A673 (cell line): ENCODE measurements around the gene IARS2. TPM values are rescaled to one million over a fixed set of nuclear protein-coding genes. Genes with fewer than 3 reads are reported as not detected.

ENCODE experiments used
- BruUV-seq: library from RNA; stranded (reverse); fragments of 400-500 nt; replicated peaks from 2 replicates; lab custom pipeline; 2021; lab: Mats Ljungman, UMichigan
- CTCF ChIA-PET: fragments of 300-600 bp; sonication (Branson Sonifier 250); formaldehyde crosslinking; loops from one replicate; lab custom pipeline; 2022; ENCODE audit warnings: antibody characterized with exemption; lab: Charles Lee
- POLR2A ChIA-PET: fragments of 300-600 bp; sonication (Branson Sonifier 250); formaldehyde crosslinking; loops from one replicate; lab custom pipeline; 2022; ENCODE audit warnings: antibody characterized with exemption; ENCODE audit not compliant: low non-redundant PET; lab: Charles Lee
- DNase-seq: peaks from one replicate; pipeline ENCODE4 v3.0.0-alpha.2; 2015; ENCODE audit warnings: low spot score
- H3K27ac ChIP-seq: fragments of 200-600 bp; sonication (generic); 2 replicates; pipeline ENCODE4 v1.5.1; 2016; ENCODE audit warnings: mixed run types, low read depth, mild to moderate bottlenecking, mixed read lengths, antibody characterized with exemption, low read length; ENCODE audit not compliant: poor library complexity, severe bottlenecking
- H3K27me3 ChIP-seq: fragments of 200-600 bp; sonication (generic); replicated peaks from 2 replicates; pipeline ENCODE4 v1.6.1; 2017; ENCODE audit warnings: mixed run types, low read depth, mild to moderate bottlenecking, mixed read lengths, antibody characterized with exemption, low read length; ENCODE audit not compliant: insufficient read depth, poor library complexity
- H3K36me3 ChIP-seq: fragments of 200-600 bp; sonication (generic); 2 replicates; pipeline ENCODE4 v1.6.1; 2016; ENCODE audit warnings: mixed run types, mild to moderate bottlenecking, mixed read lengths, antibody characterized with exemption, low read length; ENCODE audit not compliant: insufficient read depth, poor library complexity, severe bottlenecking
- H3K4me1 ChIP-seq: fragments of 200-600 bp; sonication (generic); 2 replicates; pipeline ENCODE4 v1.6.1; 2017; ENCODE audit warnings: mixed run types, mild to moderate bottlenecking, mixed read lengths, antibody characterized with exemption, low read length; ENCODE audit not compliant: insufficient read depth, poor library complexity, severe bottlenecking
- H3K4me3 ChIP-seq: fragments of 200-600 bp; sonication (generic); 2 replicates; pipeline ENCODE4 v1.5.1; 2016; ENCODE audit warnings: low read depth, mixed run types, mild to moderate bottlenecking, mixed read lengths, low read length; ENCODE audit not compliant: poor library complexity, severe bottlenecking
- H3K9me3 ChIP-seq: fragments of 200-600 bp; sonication (generic); 2 replicates; pipeline ENCODE4 v1.6.1; 2016; ENCODE audit warnings: mixed run types, low read depth, mild to moderate bottlenecking, mixed read lengths, antibody characterized with exemption, low read length; ENCODE audit not compliant: poor library complexity, severe bottlenecking
- CTCF ChIP-seq: fragments of 300-800, 200-600 bp; sonication (generic); conservative IDR thresholded peaks from 2 replicates; pipeline ENCODE4 v1.5.1; 2017; ENCODE audit warnings: low read depth, mild to moderate bottlenecking, antibody characterized with exemption, low read length, moderate library complexity, mixed read lengths
- EZH2 ChIP-seq: fragments of 200-600 bp; sonication (generic); IDR thresholded peaks from 2 replicates; pipeline ENCODE4 v1.6.1; 2017; ENCODE audit warnings: borderline replicate concordance, low read depth, mild to moderate bottlenecking, mixed read lengths, antibody characterized with exemption, low read length; ENCODE audit not compliant: poor library complexity, severe bottlenecking
- intact Hi-C: fragments of 100-400 bp; cut with micrococcal nuclease; formaldehyde crosslinking; loops from one replicate; pipeline ENCODE4 v1.10.0; 2022; ENCODE audit not compliant: unreplicated experiment
- total RNA-seq: library from RNA; stranded (reverse); gene quantifications from 2 replicates; pipeline ENCODE4 v1.2.3, GENCODE V29; 2021

The IARS2 gene
- total RNA-seq, 1 experiment from 2014 or later: 80.5 TPM

GRCh38 chr1:220186752-220187151 lies 92.8 kb downstream of the IARS2 start:
- no peak for DNase-seq
- H3K27me3 ChIP-seq: no peaks in the 10 kb centered on the region
- no peak overlapping the region for H3K4me3 ChIP-seq
- no peaks in the 10 kb centered on the region for H3K4me1 ChIP-seq
- TF ChIP-seq EZH2: no peak
- H3K27ac ChIP-seq: no peak overlapping the region
- CTCF ChIA-PET: no interaction called here
- POLR2A ChIA-PET: no interaction called here
- H3K36me3 ChIP-seq: peaks cover 20% of the 10 kb centered on the region
- no peaks in the 10 kb centered on the region for H3K9me3 ChIP-seq
- BruUV-seq: no TSS peak
- intact Hi-C loops: no loop called here

- no peak overlapping the region for H3K27ac ChIP-seq
- H3K4me3 ChIP-seq: no peak overlapping the region
- intact Hi-C loops: no loop called here
- H3K27me3 ChIP-seq: no peaks in the 10 kb centered on the region
- POLR2A ChIA-PET: no interaction called here
- peaks cover 27% of the 10 kb centered on the region for H3K36me3 ChIP-seq
- H3K9me3 ChIP-seq: no peaks in the 10 kb centered on the region
- BruUV-seq: no TSS peak
- no peaks in the 10 kb centered on the region for H3K4me1 ChIP-seq
- CTCF ChIA-PET: no interaction called here
- no peak for TF ChIP-seq EZH2
- TF ChIP-seq CTCF: no peak
- DNase-seq: no peak
Observed at GRCh38 chr1:220188538-220188937, 94.6 kb downstream of the IARS2 start.

- Histone ChIP-seq H3K27me3 (no peaks in the 10 kb centered on the region), H3K4me3 (no peak overlapping the region), H3K27ac (no peak overlapping the region), H3K4me1 (no peaks in the 10 kb centered on the region), H3K9me3 (no peaks in the 10 kb centered on the region), H3K36me3 (peaks cover 39% of the 10 kb centered on the region)
- intact Hi-C loops: loop anchor here (5.0 kb wide), 1 partner anchor 587 kb away; no protein-coding TSS in a partner anchor
- POLR2A ChIA-PET: no interaction called here
- CTCF ChIA-PET: interaction anchor here (0.5 to 1.2 kb wide), 3 partner anchors 78 to 587 kb away, joined by 4 to 14 read pairs (median 5); no protein-coding TSS in a partner anchor
- DNase-seq: peak; percentile 53
- no TSS peak for BruUV-seq
- TF ChIP-seq CTCF: peak; percentile 64
- no peak for TF ChIP-seq EZH2
Observed at GRCh38 chr1:220189750-220190347, 95.9 kb downstream of the IARS2 start.

- no peaks in the 10 kb centered on the region for H3K4me1 ChIP-seq
- CTCF ChIA-PET: no interaction called here
- H3K27ac ChIP-seq: no peak overlapping the region
- peaks cover 30% of the 10 kb centered on the region for H3K36me3 ChIP-seq
- BruUV-seq: no TSS peak
- POLR2A ChIA-PET: no interaction called here
- intact Hi-C loops: no loop called here
- TF ChIP-seq EZH2 (no peak), CTCF (no peak)
- no peaks in the 10 kb centered on the region for H3K9me3 ChIP-seq
- peak; percentile 21 for DNase-seq
- H3K27me3 ChIP-seq: no peaks in the 10 kb centered on the region
- H3K4me3 ChIP-seq: no peak overlapping the region
Observed at GRCh38 chr1:220195701-220196100, 101.8 kb downstream of the IARS2 start.
